Astrocyte of the spinal cord (primary cell): ENCODE data around the gene TBX2.

Source experiments
- DNase-seq: peaks from one replicate; pipeline ENCODE4 v3.0.0; 2011; ENCODE audit warnings: low read depth, low spot score
- H3K4me3 ChIP-seq: 2 replicates; pipeline ENCODE4 v1.5.1; 2011; ENCODE audit warnings: low read depth, mild to moderate bottlenecking, low read length, moderate library complexity
- CTCF ChIP-seq: IDR thresholded peaks from 2 replicates; pipeline ENCODE4 v1.5.1; 2012; ENCODE audit warnings: low read depth, mild to moderate bottlenecking, low read length, inconsistent platforms
- in situ Hi-C: cut with HindIII; loops from 2 replicates; pipeline ENCODE4 v1.10.0; 2017; ENCODE audit warnings: low sequenced_read_pairs

TBX2 gene

GRCh38 chr17:61378658-61379456, 20.8 kb upstream of the TBX2 start:
- no peak for TF ChIP-seq CTCF
- in situ Hi-C loops = no loop called here
- no peak for DNase-seq

GRCh38 chr17:61379457-61380216, 20.0 kb upstream of the TBX2 start:
- no peak for DNase-seq
- no peak overlapping the region for H3K4me3 ChIP-seq
- no peak for TF ChIP-seq CTCF
- in situ Hi-C loops = no loop called here

More at GRCh38 chr17:61378658-61379456, 20.8 kb upstream of the TBX2 start:
- H3K4me3 ChIP-seq = no peak overlapping the region

GRCh38 chr17:61380217-61380835, 19.3 kb upstream of the TBX2 start:
- in situ Hi-C loops = no loop called here
- DNase-seq = no peak
- TF ChIP-seq CTCF = no peak

GRCh38 chr17:61380836-61381525, 18.7 kb upstream of the TBX2 start:
- H3K4me3 ChIP-seq = no peak overlapping the region
- in situ Hi-C loops = no loop called here
- TF ChIP-seq CTCF = no peak
- no peak for DNase-seq

More at GRCh38 chr17:61380217-61380835, 19.3 kb upstream of the TBX2 start:
- no peak overlapping the region for H3K4me3 ChIP-seq

- no peak overlapping the region for H3K4me3 ChIP-seq
- TF ChIP-seq CTCF = no peak
- no peak for DNase-seq
- in situ Hi-C loops = no loop called here
Observed at GRCh38 chr17:61381537-61381936, 18.1 kb upstream of the TBX2 start.
